Astrocyte (in vitro differentiated cells and primary cell): ENCODE results near the gene AUTS2.

ENCODE experiments used
- CTCF ChIP-seq: IDR thresholded peaks from 2 replicates; pipeline ENCODE4 v1.5.1; 2011; ENCODE audit warnings: low read depth, mild to moderate bottlenecking, inconsistent platforms, low read length, moderate library complexity; ENCODE audit not compliant: insufficient read depth
- EZH2 ChIP-seq: IDR thresholded peaks from 2 replicates; pipeline ENCODE4 v1.6.1; 2012; ENCODE audit warnings: mild to moderate bottlenecking, low read length, inconsistent platforms; ENCODE audit not compliant: insufficient read depth

GRCh38 chr7:70347463-70348254, 749.4 kb downstream of the AUTS2 start:
- TF ChIP-seq CTCF (no peak), EZH2 (no peak)
